Spleen (tissue), 11 donors: ENCODE results near the gene CYLD. TPM values are rescaled to one million over a fixed set of nuclear protein-coding genes. Genes with fewer than 3 reads are reported as not detected.

Source experiments
- DNase-seq: peaks from one replicate; pipeline ENCODE4 v3.0.0-alpha.2; 2020
- H3K27ac ChIP-seq, 8 donors: fragments of 200-600 bp; sonication (generic) in 7 of 8; 1 replicate in 4 of 8; 2 replicates in 4 of 8; pipeline versions ENCODE4 v1.5.0 to v1.8.0; 2016 to 2021; ENCODE audit warnings: inconsistent platforms in 4 of 8, mild to moderate bottlenecking in 4 of 8, moderate library complexity in 1 of 8
- H3K27me3 ChIP-seq, 7 donors: fragments of 200-600 bp; sonication (generic) in 6 of 7; replicated peaks in 1 of 7; 1 replicate in 4 of 7; 2 replicates in 3 of 7; pipeline versions ENCODE4 v1.5.0 to v1.8.0; 2016 to 2021; ENCODE audit warnings: inconsistent platforms in 3 of 7, mild to moderate bottlenecking in 1 of 7
- H3K36me3 ChIP-seq, 6 donors: fragments of 200-600 bp; sonication (generic) in 5 of 6; 1 replicate in 4 of 6; 2 replicates in 2 of 6; pipeline versions ENCODE4 v1.5.0 to v1.8.0; 2016 to 2021; ENCODE audit warnings: inconsistent platforms in 2 of 6
- H3K4me1 ChIP-seq, 6 donors: fragments of 200-600 bp; sonication (generic) in 5 of 6; 1 replicate in 3 of 6; 2 replicates in 3 of 6; pipeline versions ENCODE4 v1.5.0 to v1.8.0; 2016 to 2021; ENCODE audit warnings: inconsistent platforms in 3 of 6
- H3K4me3 ChIP-seq, 8 donors: fragments of 200-600 bp; sonication (generic) in 7 of 8; 1 replicate in 4 of 8; 2 replicates in 4 of 8; pipeline versions ENCODE4 v1.5.0 to v1.8.0; 2016 to 2021; ENCODE audit warnings: inconsistent platforms in 4 of 8, mild to moderate bottlenecking in 4 of 8, moderate library complexity in 2 of 8
- H3K9me3 ChIP-seq, 8 donors: fragments of 200-600 bp; sonication (generic) in 7 of 8; 1 replicate in 4 of 8; 2 replicates in 4 of 8; pipeline versions ENCODE4 v1.5.0 to v1.8.0; 2016 to 2021; ENCODE audit warnings: inconsistent platforms in 4 of 8
- CTCF ChIP-seq, 11 experiments: fragments of 200-600 bp in 7 of 11; fragments of 450-650 bp in 4 of 11; sonication (generic) in 4 of 11; IDR thresholded peaks in 8 of 11; conservative IDR thresholded peaks in 3 of 11; 1 replicate in 7 of 11; 2 replicates in 4 of 11; pipeline versions ENCODE4 v1.4.0 to v1.8.0; 2016 to 2021; ENCODE audit warnings: antibody characterized with exemption in 11 of 11, inconsistent platforms in 4 of 11, mild to moderate bottlenecking in 1 of 11
- POLR2A ChIP-seq, 3 donors: fragments of 450-650 bp; IDR thresholded peaks; one replicate each; pipeline ENCODE4 v1.5.1; 2017; ENCODE audit warnings: antibody characterized with exemption in 3 of 3, mild to moderate bottlenecking in 1 of 3
- POLR2AphosphoS5 ChIP-seq, 3 donors: sonication (generic); formaldehyde crosslinking; IDR thresholded peaks; one replicate each; pipeline ENCODE4 v1.5.1; 2017; ENCODE audit warnings: antibody characterized with exemption in 3 of 3
- WGBS, 5 donors: extraction: QIAGEN DNeasy Blood & Tissue Kit in 3 of 5; methylation state at CpG; one replicate each; pipeline versions ENCODE4 v1.1.5 to v1.1.7; 2013 to 2018; 5-methylcytosine and 5-hydroxymethylcytosine counted together
- intact Hi-C: fragments of 100-400 bp; cut with DNase I; formaldehyde crosslinking; loops from one replicate; pipeline ENCODE4 v1.15.0; 2023; ENCODE audit warnings: low total_unique reads
- polyA plus RNA-seq, 3 donors: library from polyadenylated mRNA; stranded (reverse); fragments of 200-250 nt; gene quantifications; one replicate each; pipeline ENCODE4 v1.2.1, GENCODE V29; 2013
- total RNA-seq, 7 donors: library from RNA; depleted of rRNA in 3 of 7; stranded (reverse); fragments of >200 nt in 3 of 7; fragmentation: NEBNext Ultra II Directional in 4 of 7; extraction: Animal tissue kit (Norgen Biotek cat#: 25700) in 4 of 7; gene quantifications; one replicate each; pipeline versions ENCODE4 v1.1.0 to v1.2.1, GENCODE V29; 2016 to 2021
- donor health status: healthy with polysubstance abuse.
- donor health status: DM: no; HTN: no; CAD: no; lungs with moderate emphysema.
- donor health status: DM: no; HTN: no; CAD: no.
- donor health status: Bipolar disorder and iron deficiency.
- donor health status: healthy.
- donor health status: DM: no; HTN: no; CAD: no.
- donor health status: DM: yes; HTN: yes; CAD: no.

CYLD gene
- total and polyA plus RNA-seq, 10 donors, result 19.9 to 133 (median 103) TPM

GRCh38 chr16:50781043-50781442, 39.2 kb downstream of the CYLD start:
- TF ChIP-seq CTCF (IDR thresholded peaks at IDR 0.05 in 8 of 11, conservative IDR thresholded peaks at IDR 0.05 in 3 of 11) (no peak), POLR2A (IDR thresholded peaks at IDR 0.05) (no peak), POLR2AphosphoS5 (IDR thresholded peaks at IDR 0.05) (no peak)
- 83 to 90% (median 88%) methylated on average over 7 of the region's 7 CpGs for whole genome bisulfite sequencing, 5 donors
- intact Hi-C loops, result no loop called here

GRCh38 chr16:50781518-50781917, 39.6 kb downstream of the CYLD start:
- DNase-seq, result no peak
- Histone ChIP-seq H3K9me3 (no peaks in the 10 kb centered on the region), H3K27ac (peak overlapping the region in 2 of 8 donors; percentile 20 to 28), H3K4me3 (no peak overlapping the region), H3K27me3 (no peaks in the 10 kb centered on the region), H3K4me1 (peaks cover 0 to 20% (median 1%) of the 10 kb centered on the region in 6 donors), H3K36me3 (peaks cover 0 to 100% (median 82%) of the 10 kb centered on the region in 6 donors)
- 76 to 81% (median 80%) methylated on average over 3 of the region's 3 CpGs for whole genome bisulfite sequencing, 5 donors
- intact Hi-C loops, result no loop called here
- TF ChIP-seq POLR2A (IDR thresholded peaks at IDR 0.05), result no peak
- TF ChIP-seq POLR2AphosphoS5 (IDR thresholded peaks at IDR 0.05), result no peak
- TF ChIP-seq CTCF (IDR thresholded peaks at IDR 0.05 in 8 of 11, conservative IDR thresholded peaks at IDR 0.05 in 3 of 11), result no peak

More at GRCh38 chr16:50781043-50781442, 39.2 kb downstream of the CYLD start:
- Histone ChIP-seq H3K36me3 (peaks cover 0 to 100% (median 80%) of the 10 kb centered on the region in 6 donors), H3K9me3 (no peaks in the 10 kb centered on the region), H3K27ac (peak overlapping the region in 2 of 8 donors; percentile 20 to 28), H3K4me3 (no peak overlapping the region), H3K27me3 (no peaks in the 10 kb centered on the region), H3K4me1 (peaks cover 0 to 24% (median 1%) of the 10 kb centered on the region in 6 donors)
- no peak for DNase-seq

- no peak for DNase-seq
- Histone ChIP-seq H3K27ac (no peak overlapping the region), H3K4me3 (no peak overlapping the region), H3K9me3 (peaks cover 0 to 14% (median 7%) of the 10 kb centered on the region in 8 donors), H3K4me1 (no peaks in the 10 kb centered on the region), H3K36me3 (peaks cover 0 to 100% (median 80%) of the 10 kb centered on the region in 6 donors), H3K27me3 (no peaks in the 10 kb centered on the region)
- intact Hi-C loops, result no loop called here
- TF ChIP-seq CTCF (IDR thresholded peaks at IDR 0.05 in 8 of 11, conservative IDR thresholded peaks at IDR 0.05 in 3 of 11) (no peak), POLR2AphosphoS5 (IDR thresholded peaks at IDR 0.05) (no peak), POLR2A (IDR thresholded peaks at IDR 0.05) (no peak)
Observed at GRCh38 chr16:50789757-50790156, 47.9 kb downstream of the CYLD start.

- WGBS, 5 donors, result 91 to 96% (median 94%) methylated on average over 2 of the region's 2 CpGs
- Histone ChIP-seq H3K36me3 (peaks cover 0 to 100% (median 82%) of the 10 kb centered on the region in 6 donors), H3K9me3 (peaks cover 0 to 14% (median 7%) of the 10 kb centered on the region in 8 donors), H3K4me1 (no peaks in the 10 kb centered on the region), H3K4me3 (no peak overlapping the region), H3K27ac (no peak overlapping the region), H3K27me3 (no peaks in the 10 kb centered on the region)
- TF ChIP-seq POLR2A (IDR thresholded peaks at IDR 0.05) (no peak), POLR2AphosphoS5 (IDR thresholded peaks at IDR 0.05) (no peak), CTCF (IDR thresholded peaks at IDR 0.05 in 8 of 11, conservative IDR thresholded peaks at IDR 0.05 in 3 of 11) (no peak)
- intact Hi-C loops, result no loop called here
- no peak for DNase-seq
Observed at GRCh38 chr16:50791522-50791921, 49.6 kb downstream of the CYLD start.
